T47D (cell line): ENCODE measurements around the gene HSD17B1.

Experiments used
- DNase-seq, 2 experiments: peaks; one replicate each; pipeline versions ENCODE4 v3.0.0 to v3.0.0-alpha.2; 2011 to 2012; ENCODE audit warnings: low read depth in 1 of 2, low spot score in 1 of 2
- JUND ChIP-seq: IDR thresholded peaks from 2 replicates; pipeline ENCODE4 v1.6.1; 2012; ENCODE audit warnings: low read depth
- in situ Hi-C: cut with HindIII; loops from 2 replicates; pipeline ENCODE4 v1.10.0; 2016; ENCODE audit warnings: low sequenced_read_pairs, low pct_unique_long_range_greater_than_20kb

The HSD17B1 gene

DNA sequence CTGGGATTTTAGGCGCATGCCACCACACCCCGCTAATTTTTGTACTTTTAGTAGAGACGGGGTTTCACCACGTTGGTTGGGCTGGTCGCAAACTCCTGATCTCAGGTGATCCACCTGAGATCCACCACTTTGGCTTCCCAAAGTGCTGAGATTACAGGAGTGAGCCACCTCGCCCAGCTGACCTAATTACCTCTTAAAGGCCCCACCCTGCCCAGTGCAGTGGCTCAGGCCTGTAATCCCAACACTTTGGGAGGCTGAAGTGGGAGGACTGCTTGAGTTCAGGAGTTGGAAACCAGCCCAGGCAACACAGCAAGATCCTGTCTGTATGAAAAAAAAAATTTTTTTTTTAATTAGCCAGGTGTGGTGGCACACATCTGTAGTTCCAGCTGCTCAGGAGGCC, 6.4 kb downstream of the HSD17B1 start:
- TF ChIP-seq JUND, result no peak
- in situ Hi-C loops, result no loop called here
- no peak for DNase-seq

DNA sequence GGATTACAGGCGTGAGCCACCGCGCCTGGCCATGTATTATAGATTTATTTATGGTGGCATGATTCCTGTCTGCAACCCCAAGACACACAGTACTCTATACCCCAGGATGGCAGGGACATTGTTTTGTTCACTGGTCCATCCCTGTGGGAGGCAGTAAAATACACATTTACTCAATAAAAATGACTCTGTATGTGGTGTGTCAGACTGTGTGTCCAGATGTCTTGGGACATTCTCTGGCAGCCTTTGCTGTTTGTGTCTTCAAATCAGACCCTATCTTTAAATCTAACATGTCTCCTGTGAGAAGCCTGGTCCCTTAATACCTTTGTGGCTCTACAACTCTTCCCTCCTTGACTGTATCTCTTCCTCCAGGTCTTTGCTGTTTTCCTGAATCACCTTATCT, 7.5 kb downstream of the HSD17B1 start:
- TF ChIP-seq JUND, result no peak
- in situ Hi-C loops, result no loop called here
- DNase-seq, result no peak

DNA sequence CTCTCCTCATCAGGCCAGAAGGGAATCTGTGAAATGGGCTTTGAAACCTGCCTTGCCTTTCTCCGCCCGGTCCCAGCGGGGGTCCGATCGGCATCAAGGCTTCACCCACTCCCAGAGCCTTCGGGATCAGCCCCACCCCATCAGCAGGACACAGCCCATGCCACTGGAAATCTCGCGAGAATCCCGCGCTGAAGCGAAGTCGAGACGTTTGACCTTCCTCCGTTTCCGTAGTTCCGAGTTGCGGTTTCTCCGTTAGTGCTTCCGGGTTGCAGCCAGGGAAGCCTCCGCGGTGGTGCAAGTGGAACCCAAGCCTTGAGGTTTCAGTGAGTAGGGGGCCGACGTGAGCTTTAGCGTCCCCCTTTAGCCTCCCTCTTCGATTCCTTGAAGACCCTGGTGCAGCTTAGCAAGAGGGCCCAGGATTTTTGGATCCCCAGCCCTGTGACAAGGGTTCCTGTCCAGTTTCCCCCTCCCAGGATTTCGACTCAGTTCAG, 9.2 kb downstream of the HSD17B1 start, which contains the start of gene COASY:
COASY (plus strand) TSS at position 252 of the 491 bp plus-strand sequence. CDS start 475 bp downstream, outside the sequence.
- peak; percentile 97 to 99 for DNase-seq

DNA sequence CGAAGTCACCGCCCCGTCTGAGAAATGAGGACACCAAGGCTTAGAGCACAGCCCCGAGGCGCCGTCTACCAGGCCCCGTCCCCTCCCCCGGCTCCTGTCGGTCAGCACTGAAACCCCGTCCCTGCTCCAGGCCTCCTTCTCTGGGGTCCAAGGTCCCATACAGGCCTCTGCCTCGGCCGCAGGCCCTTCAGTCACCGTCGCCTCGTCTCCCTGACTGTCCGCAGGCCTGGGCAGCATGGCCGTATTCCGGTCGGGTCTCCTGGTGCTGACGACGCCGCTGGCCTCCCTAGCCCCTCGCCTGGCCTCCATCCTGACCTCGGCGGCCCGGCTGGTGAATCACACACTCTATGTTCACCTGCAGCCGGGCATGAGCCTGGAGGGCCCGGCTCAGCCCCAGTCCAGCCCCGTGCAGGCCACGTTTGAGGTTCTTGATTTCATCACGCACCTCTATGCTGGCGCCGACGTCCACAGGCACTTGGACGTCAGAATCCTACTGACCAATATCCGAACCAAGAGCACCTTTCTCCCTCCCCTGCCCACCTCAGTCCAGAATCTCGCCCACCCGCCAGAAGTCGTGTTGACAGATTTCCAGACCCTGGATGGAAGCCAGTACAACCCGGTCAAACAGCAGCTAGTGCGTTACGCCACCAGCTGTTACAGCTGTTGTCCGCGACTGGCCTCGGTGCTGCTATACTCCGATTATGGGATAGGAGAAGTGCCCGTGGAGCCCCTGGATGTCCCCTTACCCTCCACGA, 9.8 kb downstream of the HSD17B1 start:
- no peak for TF ChIP-seq JUND
- peak in 1 of 2 experiments; percentile 35 for DNase-seq
- in situ Hi-C loops, result no loop called here

More for the DNA sequence above, 9.2 kb downstream of the HSD17B1 start, which contains the start of gene COASY:
- TF ChIP-seq JUND, result no peak
- in situ Hi-C loops, result no loop called here

DNA sequence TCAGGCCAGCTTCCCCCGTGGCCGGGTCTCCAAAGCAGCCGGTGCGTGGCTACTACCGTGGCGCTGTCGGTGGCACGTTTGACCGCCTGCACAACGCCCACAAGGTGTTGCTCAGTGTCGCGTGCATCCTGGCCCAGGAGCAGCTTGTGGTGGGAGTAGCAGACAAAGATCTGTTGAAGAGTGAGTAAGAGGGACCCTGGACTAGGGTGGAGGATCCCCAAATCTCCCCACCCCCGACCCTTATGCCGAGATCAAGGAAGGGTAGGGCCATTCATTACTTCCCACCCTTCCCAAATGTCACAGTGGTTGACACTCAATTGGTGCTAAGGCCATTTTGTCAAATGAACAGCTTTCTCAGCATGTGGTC, 10.4 kb downstream of the HSD17B1 start:
- DNase-seq, result no peak
- TF ChIP-seq JUND, result no peak
- in situ Hi-C loops, result no loop called here

DNA sequence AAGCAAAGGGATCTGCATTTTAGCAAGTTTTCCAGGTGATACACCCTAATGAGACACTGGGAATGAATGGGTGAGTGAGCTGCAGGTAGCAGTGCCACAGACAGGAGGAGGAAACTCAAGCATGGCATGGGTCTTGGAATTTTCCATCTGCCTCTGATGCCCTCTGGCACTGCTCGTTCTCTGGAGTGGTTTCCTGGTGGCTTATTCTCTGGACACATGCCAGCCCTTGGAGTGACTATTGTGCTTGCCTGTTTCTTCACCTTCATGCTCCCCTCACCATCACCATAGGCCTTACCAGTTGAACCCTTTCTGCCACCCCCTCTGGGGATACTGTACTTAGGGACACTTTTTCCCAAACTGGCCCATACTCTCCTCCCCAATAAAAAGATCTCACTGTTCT, 10.8 kb downstream of the HSD17B1 start:
- TF ChIP-seq JUND, result no peak
- in situ Hi-C loops, result no loop called here
- DNase-seq, result peak in 1 of 2 experiments; percentile 84

DNA sequence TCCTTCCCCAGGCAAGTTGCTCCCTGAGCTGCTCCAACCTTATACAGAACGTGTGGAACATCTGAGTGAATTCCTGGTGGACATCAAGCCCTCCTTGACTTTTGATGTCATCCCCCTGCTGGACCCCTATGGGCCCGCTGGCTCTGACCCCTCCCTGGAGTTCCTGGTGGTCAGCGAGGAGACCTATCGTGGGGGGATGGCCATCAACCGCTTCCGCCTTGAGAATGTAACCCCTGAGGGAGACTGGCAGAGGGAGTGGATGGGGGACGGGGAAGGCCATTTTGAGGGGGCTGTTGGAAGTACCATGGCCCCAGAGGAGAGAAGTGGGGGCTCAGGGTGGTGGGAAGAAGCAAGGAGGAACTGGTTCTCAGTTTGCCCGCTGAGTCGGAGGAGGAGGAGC, 11.2 kb downstream of the HSD17B1 start:
- DNase-seq, result no peak
- in situ Hi-C loops, result no loop called here
- TF ChIP-seq JUND, result no peak

DNA sequence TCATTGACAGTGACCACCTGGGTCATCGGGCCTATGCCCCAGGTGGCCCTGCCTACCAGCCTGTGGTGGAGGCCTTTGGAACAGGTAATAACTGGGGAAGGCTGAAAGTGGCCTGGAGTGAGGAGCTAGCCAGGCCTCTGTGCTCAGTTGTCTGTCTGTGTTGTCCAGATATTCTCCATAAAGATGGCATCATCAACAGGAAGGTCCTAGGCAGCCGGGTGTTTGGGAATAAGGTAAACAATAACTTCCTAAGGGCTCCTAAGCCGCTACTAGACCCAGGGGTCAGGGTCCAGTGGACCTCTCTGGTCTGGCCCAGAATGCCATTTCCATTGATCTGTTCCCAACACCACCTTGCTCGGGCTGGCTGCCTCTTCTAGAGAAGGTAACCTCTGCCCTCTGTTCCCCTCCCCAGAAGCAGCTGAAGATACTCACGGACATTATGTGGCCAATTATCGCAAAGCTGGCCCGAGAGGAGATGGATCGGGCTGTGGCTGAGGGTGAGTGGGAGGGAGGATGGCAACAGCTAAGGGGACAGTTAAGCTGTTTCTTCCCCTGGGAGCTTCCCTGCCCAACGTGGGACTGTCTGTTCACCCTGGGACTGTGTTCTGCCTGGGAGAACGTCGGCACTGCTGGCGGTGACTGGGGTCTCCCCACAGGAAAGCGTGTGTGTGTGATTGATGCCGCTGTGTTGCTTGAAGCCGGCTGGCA, 12.2 kb downstream of the HSD17B1 start:
- no peak for DNase-seq
- TF ChIP-seq JUND, result no peak
- in situ Hi-C loops, result no loop called here

DNA sequence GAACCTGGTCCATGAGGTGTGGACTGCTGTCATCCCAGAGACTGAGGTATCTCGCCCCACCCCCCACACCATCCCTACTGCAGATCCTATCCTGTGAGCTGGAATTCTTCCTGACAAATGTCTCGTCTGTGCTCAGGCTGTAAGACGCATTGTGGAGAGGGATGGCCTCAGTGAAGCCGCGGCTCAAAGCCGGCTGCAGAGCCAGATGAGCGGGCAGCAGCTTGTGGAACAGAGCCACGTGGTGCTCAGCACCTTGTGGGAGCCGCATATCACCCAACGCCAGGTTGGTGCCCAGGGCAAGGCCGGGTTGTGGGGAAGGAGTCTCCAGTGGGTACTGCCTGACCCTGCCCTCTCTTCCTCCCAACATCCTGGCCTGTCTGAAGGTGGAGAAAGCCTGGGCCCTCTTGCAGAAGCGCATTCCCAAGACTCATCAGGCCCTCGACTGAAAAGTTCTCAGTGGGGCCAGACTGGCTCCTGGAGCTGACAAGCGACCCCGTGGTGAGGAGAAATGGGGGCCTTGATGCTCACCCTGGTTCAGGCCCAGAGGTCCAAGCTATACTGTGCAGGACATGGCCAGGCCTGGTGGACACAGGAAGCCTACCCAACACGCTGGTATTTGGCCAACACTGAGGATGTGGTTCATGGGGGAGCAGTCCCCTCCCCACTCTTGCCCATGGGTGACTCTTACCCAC, 12.9 kb downstream of the HSD17B1 start:
- no peak for DNase-seq
- no peak for TF ChIP-seq JUND
- in situ Hi-C loops, result no loop called here

DNA sequence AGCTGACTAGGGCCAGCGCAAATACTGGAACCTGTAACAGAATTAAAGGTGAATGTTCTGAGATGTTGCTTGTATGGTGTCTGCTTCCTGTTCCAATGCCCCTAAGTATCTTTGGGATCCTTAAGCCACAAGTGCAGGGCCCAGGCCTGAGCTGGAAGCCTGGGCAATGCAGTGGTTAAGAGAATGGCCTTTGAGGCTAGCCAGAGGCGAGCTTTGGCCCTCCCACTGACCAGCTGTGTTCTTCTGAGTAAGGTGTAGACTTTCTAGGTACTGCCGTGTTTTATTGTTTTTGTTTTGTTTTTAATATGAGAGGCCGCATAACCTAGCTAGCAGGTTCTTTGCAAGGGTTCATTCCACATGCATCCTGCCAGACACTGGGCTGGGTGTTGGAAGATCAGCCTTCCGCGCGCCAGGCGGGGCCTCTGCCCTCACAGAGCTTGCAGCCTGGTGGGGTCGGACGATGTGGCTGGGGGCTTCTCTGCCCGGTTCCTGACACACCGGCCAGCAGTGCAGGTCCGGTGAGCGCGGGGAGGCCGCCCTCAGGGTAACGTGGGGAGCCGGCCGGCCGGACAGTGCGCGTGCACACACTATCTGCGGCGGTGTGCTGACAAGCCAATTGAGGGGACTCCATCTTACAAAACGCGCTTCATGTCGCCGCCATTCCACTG, 13.6 kb downstream of the HSD17B1 start:
- TF ChIP-seq JUND, result no peak
- in situ Hi-C loops, result no loop called here
- DNase-seq, result no peak

DNA sequence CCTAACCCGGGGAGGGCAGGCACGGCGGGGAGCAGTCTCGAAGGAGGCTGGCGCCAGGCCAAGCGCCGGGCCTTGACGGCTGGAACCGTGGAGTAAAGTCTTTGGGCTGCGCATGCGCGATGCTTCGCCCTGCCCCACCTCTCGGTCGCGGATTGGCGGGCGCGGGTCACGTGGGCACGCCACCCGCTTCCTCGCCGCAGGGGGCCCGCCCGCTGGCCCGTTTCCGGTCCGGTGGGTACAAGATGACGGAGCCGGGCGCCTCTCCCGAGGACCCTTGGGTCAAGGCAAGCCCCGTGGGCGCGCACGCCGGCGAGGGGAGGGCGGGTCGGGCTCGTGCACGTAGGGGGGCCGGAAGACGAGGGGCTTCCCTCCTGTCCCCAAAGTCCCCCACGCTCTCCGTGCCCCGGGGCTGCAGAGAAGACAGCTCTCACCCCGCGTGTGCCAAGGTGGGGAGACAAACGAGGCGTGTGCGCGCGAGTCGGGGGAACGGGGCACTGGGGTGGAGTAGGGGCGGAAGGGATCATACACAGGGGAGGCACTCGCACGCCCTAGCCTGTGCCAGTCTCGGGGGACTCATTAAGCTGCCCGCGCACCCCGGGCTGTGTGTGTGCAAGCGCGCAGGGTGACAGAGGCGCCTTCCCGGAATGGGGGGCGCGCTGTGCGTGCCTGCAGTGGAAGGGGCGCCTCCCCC, 14.3 kb downstream of the HSD17B1 start, which contains the start of gene MLX:
MLX (plus strand) TSS at position 218 of the 691 bp plus-strand sequence; CDS start at position 243, 25 bp downstream.
- in situ Hi-C loops, result no loop called here
- no peak for TF ChIP-seq JUND
- peak; percentile 96 to 100 for DNase-seq
